H1 (cell line): ENCODE data around the gene ESD. TPM values are rescaled to one million over a fixed set of nuclear protein-coding genes. Genes with fewer than 3 reads are reported as not detected.

Experiments
- CTCF ChIA-PET: fragments of 300-600 bp; sonication (Branson Sonifier 250); formaldehyde crosslinking; loops from one replicate; lab custom pipeline; 2021; ENCODE audit not compliant: partially characterized antibody; lab: Charles Lee
- POLR2A ChIA-PET: fragments of 300-600 bp; sonication (Branson Sonifier 250); formaldehyde crosslinking; loops from one replicate; lab custom pipeline; 2021; ENCODE audit warnings: inconsistent platforms; ENCODE audit not compliant: partially characterized antibody; lab: Charles Lee
- DNase-seq, 2 experiments: peaks; one replicate each; pipeline versions ENCODE4 v3.0.0 to v3.0.0-alpha.2; 2010 to 2022; ENCODE audit warnings: low spot score in 2 of 2, low read depth in 1 of 2, mixed read lengths in 1 of 2
- FAIRE-seq: peaks from 2 replicates; lab custom pipeline; 2011; peaks lifted over from hg19 to GRCh38; lab: Jason Lieb, UNC
- H2AFZ ChIP-seq: 2 replicates; pipeline ENCODE4 v1.8.1; 2012; ENCODE audit warnings: low read length, inconsistent platforms
- H2AK5ac ChIP-seq: 2 replicates; pipeline ENCODE4 v1.6.1; 2013; ENCODE audit warnings: low read depth, low read length
- H2BK120ac ChIP-seq: replicated peaks from 2 replicates; pipeline ENCODE3; 2013; ENCODE audit warnings: low read depth, low read length, inconsistent platforms
- H2BK12ac ChIP-seq: 2 replicates; pipeline ENCODE4 v1.6.1; 2013; ENCODE audit warnings: low read depth, low read length
- H2BK15ac ChIP-seq: 2 replicates; pipeline ENCODE4 v1.6.1; 2013; ENCODE audit warnings: low read length
- H2BK20ac ChIP-seq: 2 replicates; pipeline ENCODE4 v1.6.1; 2013; ENCODE audit warnings: low read length
- H2BK5ac ChIP-seq: 2 replicates; pipeline ENCODE4 v1.6.1; 2013; ENCODE audit warnings: low read depth, low read length
- H3K14ac ChIP-seq: 2 replicates; pipeline ENCODE4 v1.6.1; 2013; ENCODE audit warnings: inconsistent platforms; ENCODE audit not compliant: insufficient read length
- H3K18ac ChIP-seq: 2 replicates; pipeline ENCODE4 v1.6.1; 2013; ENCODE audit warnings: low read length; ENCODE audit errors: extremely low read depth
- H3K23ac ChIP-seq: 2 replicates; pipeline ENCODE4 v1.6.1; 2013; ENCODE audit warnings: inconsistent platforms; ENCODE audit not compliant: insufficient read length
- H3K23me2 ChIP-seq: 2 replicates; pipeline ENCODE4 v1.6.1; 2013; ENCODE audit warnings: low read depth, low read length
- H3K27ac ChIP-seq: 2 replicates; pipeline ENCODE4 v1.6.1; 2011; ENCODE audit warnings: low read depth, low read length, inconsistent platforms
- H3K27me3 ChIP-seq, 4 experiments: replicated peaks in 1 of 4; 1 replicate in 1 of 4; 2 replicates in 3 of 4; pipeline versions ENCODE4 v1.6.1 to v1.8.1; 2011 to 2013; ENCODE audit warnings: low read length in 3 of 4, mild to moderate bottlenecking in 3 of 4, inconsistent platforms in 2 of 4, mixed read lengths in 2 of 4, moderate library complexity in 1 of 4; ENCODE audit not compliant: control insufficient read depth in 3 of 4, insufficient read depth in 3 of 4; ENCODE audit errors: extremely low read depth in 1 of 4
- H3K36me3 ChIP-seq, 4 experiments: 2 replicates each; pipeline versions ENCODE4 v1.6.1 to v1.8.1; 2011 to 2013; ENCODE audit warnings: mild to moderate bottlenecking in 4 of 4, low read length in 3 of 4, moderate library complexity in 2 of 4, control low read depth in 1 of 4, inconsistent platforms in 1 of 4; ENCODE audit not compliant: insufficient read depth in 4 of 4, control insufficient read depth in 2 of 4
- H3K4ac ChIP-seq: replicated peaks from 2 replicates; pipeline ENCODE3; 2013; ENCODE audit warnings: low read length, low read depth, mixed read lengths, inconsistent platforms; ENCODE audit not compliant: insufficient read length
- H3K4me1 ChIP-seq, 4 experiments: replicated peaks in 1 of 4; 1 replicate in 1 of 4; 2 replicates in 3 of 4; pipeline versions ENCODE4 v1.6.1 to v1.8.1; 2011 to 2013; ENCODE audit warnings: low read length in 3 of 4, inconsistent platforms in 2 of 4, mixed read lengths in 1 of 4; ENCODE audit not compliant: insufficient read depth in 4 of 4, control insufficient read depth in 3 of 4
- H3K4me2 ChIP-seq, 2 experiments: 2 replicates each; pipeline versions ENCODE4 v1.6.1 to v1.8.1; 2011 to 2013; ENCODE audit warnings: low read depth in 2 of 2, low read length in 2 of 2, control low read depth in 1 of 2, inconsistent platforms in 1 of 2, mild to moderate bottlenecking in 1 of 2; ENCODE audit not compliant: insufficient read depth in 1 of 2
- H3K4me3 ChIP-seq, 4 experiments: fragments of 200-600, 300-600 bp in 1 of 4; sonication (generic), shearing (Covaris generic), sonication (Bioruptor Twin) in 1 of 4; 2 replicates each; pipeline versions ENCODE4 v1.5.1 to v1.8.1; 2011 to 2016; ENCODE audit warnings: low read length in 4 of 4, low read depth in 3 of 4, control low read depth in 2 of 4, inconsistent platforms in 2 of 4, mild to moderate bottlenecking in 2 of 4, mixed read lengths in 1 of 4, moderate library complexity in 1 of 4; ENCODE audit not compliant: insufficient read depth in 2 of 4; ENCODE audit errors: extremely low read depth in 1 of 4
- H3K56ac ChIP-seq: replicated peaks from 2 replicates; pipeline ENCODE3; 2013; ENCODE audit warnings: low read depth, mild to moderate bottlenecking, mixed read lengths, low read length, inconsistent platforms; ENCODE audit not compliant: insufficient read length
- H3K79me1 ChIP-seq: 2 replicates; pipeline ENCODE4 v1.6.1; 2013; ENCODE audit warnings: low read depth, low read length, control low read depth
- H3K79me2 ChIP-seq, 2 experiments: 2 replicates each; pipeline versions ENCODE4 v1.6.1 to v1.8.1; 2012 to 2013; ENCODE audit warnings: low read length in 2 of 2, mild to moderate bottlenecking in 2 of 2, inconsistent platforms in 1 of 2; ENCODE audit not compliant: insufficient read depth in 2 of 2, control insufficient read depth in 1 of 2
- H3K9ac ChIP-seq, 4 experiments: replicated peaks in 1 of 4; 1 replicate in 1 of 4; 2 replicates in 3 of 4; pipeline versions ENCODE4 v1.6.1 to v1.8.1; 2011 to 2013; ENCODE audit warnings: low read depth in 3 of 4, low read length in 3 of 4, control low read depth in 2 of 4, mild to moderate bottlenecking in 2 of 4, moderate library complexity in 2 of 4, inconsistent platforms in 1 of 4; ENCODE audit errors: extremely low read depth in 1 of 4
- H3K9me3 ChIP-seq, 2 experiments: 2 replicates each; pipeline versions ENCODE4 v1.6.1 to v1.8.1; 2012 to 2013; ENCODE audit warnings: mild to moderate bottlenecking in 2 of 2, moderate library complexity in 2 of 2, control low read depth in 1 of 2, inconsistent platforms in 1 of 2, low read depth in 1 of 2, low read length in 1 of 2, mixed read lengths in 1 of 2; ENCODE audit not compliant: insufficient read depth in 2 of 2
- H4K20me1 ChIP-seq, 2 experiments: replicated peaks in 1 of 2; 2 replicates each; pipeline versions ENCODE3 to v1.8.1; 2011 to 2013; ENCODE audit warnings: inconsistent platforms in 2 of 2, low read length in 2 of 2, mild to moderate bottlenecking in 1 of 2; ENCODE audit not compliant: insufficient read depth in 2 of 2, control insufficient read depth in 1 of 2
- H4K5ac ChIP-seq: 2 replicates; pipeline ENCODE4 v1.6.1; 2013; ENCODE audit warnings: low read length, low read depth, mixed read lengths, inconsistent platforms; ENCODE audit not compliant: insufficient read length
- H4K8ac ChIP-seq: 2 replicates; pipeline ENCODE4 v1.8.0; 2013; ENCODE audit warnings: mild to moderate bottlenecking, moderate library complexity, low read length, inconsistent platforms; ENCODE audit not compliant: insufficient read depth; ENCODE audit errors: extremely low read depth
- H4K91ac ChIP-seq: replicated peaks from 2 replicates; pipeline ENCODE3; 2013; ENCODE audit warnings: low read length, mixed read lengths, inconsistent platforms; ENCODE audit not compliant: insufficient read length
- ASH2L ChIP-seq: fragments of 200-600, 300-600 bp; sonication (generic); IDR thresholded peaks from one replicate; pipeline ENCODE4 v1.7.1; 2017; ENCODE audit warnings: low read length
- CTBP2 ChIP-seq: IDR thresholded peaks from 2 replicates; pipeline ENCODE4 v1.7.0; 2011; ENCODE audit warnings: borderline replicate concordance, mild to moderate bottlenecking, moderate library complexity, mixed read lengths, low read length; ENCODE audit not compliant: insufficient read depth, insufficient read length
- EP300 ChIP-seq, 2 experiments: IDR thresholded peaks; 1 replicate in 1 of 2; 2 replicates in 1 of 2; pipeline ENCODE4 v1.6.1; 2011 to 2012; ENCODE audit warnings: low read depth in 2 of 2, low read length in 2 of 2, mild to moderate bottlenecking in 2 of 2, borderline replicate concordance in 1 of 2, inconsistent platforms in 1 of 2, moderate library complexity in 1 of 2
- GABPA ChIP-seq: IDR thresholded peaks from 2 replicates; pipeline ENCODE4 v1.6.1; 2011; ENCODE audit warnings: mild to moderate bottlenecking, low read length, moderate library complexity, borderline replicate concordance; ENCODE audit not compliant: insufficient read depth
- KDM4A ChIP-seq: IDR thresholded peaks from one replicate; pipeline ENCODE4 v1.7.1; 2012; ENCODE audit warnings: low read depth, mild to moderate bottlenecking, moderate library complexity, low read length, inconsistent platforms; ENCODE audit not compliant: severe bottlenecking
- RXRA ChIP-seq: IDR thresholded peaks from 2 replicates; pipeline ENCODE4 v1.6.1; 2011; ENCODE audit warnings: low read depth, mild to moderate bottlenecking, low read length, moderate library complexity; ENCODE audit not compliant: insufficient read depth
- SIX5 ChIP-seq: IDR thresholded peaks from 2 replicates; pipeline ENCODE4 v1.6.1; 2011; ENCODE audit warnings: mild to moderate bottlenecking, low read depth, low read length
- WGBS, 2 experiments: shearing (Covaris generic) in 1 of 2; methylation state at CpG; one replicate each; pipeline versions ENCODE4 v1.1.6 to v1.1.7; 2013 to 2015; ENCODE audit warnings: low lambda C conversion rate in 2 of 2, mixed read lengths in 2 of 2, inconsistent platforms in 1 of 2, low coverage in 1 of 2, missing lambda C conversion rate in 1 of 2; ENCODE audit not compliant: insufficient replicate concordance in 2 of 2, insufficient coverage in 1 of 2, insufficient read length in 1 of 2; ENCODE audit errors: extremely low coverage in 1 of 2, missing lambda C conversion rate in 1 of 2; 5-methylcytosine and 5-hydroxymethylcytosine counted together
- polyA plus RNA-seq, 7 experiments: library from polyadenylated mRNA; depleted of rRNA in 3 of 7; stranded (reverse) in 5 of 7; unstranded in 2 of 7; fragments of >200 nt in 5 of 7; fragments of 200-250 nt in 2 of 7; gene quantifications; 1 replicate in 5 of 7; 2 replicates in 1 of 7; 4 replicates in 1 of 7; pipeline versions ENCODE4 v1.2.1 to v1.2.3, GENCODE V29; 2011 to 2013; ENCODE audit warnings: missing spikeins in 2 of 7, mixed read lengths in 2 of 7
- total RNA-seq: library from RNA; stranded (reverse); fragmentation: NEBNext Ultra II Directional; extraction: Animal tissue kit (Norgen Biotek cat#: 25700); gene quantifications from 2 replicates; pipeline ENCODE4 v1.2.1, GENCODE V29; 2021
- TF ChIP-seq, protein P1 (sequence below): IDR thresholded peaks from 2 replicates; pipeline ENCODE4 v1.6.1; 2011; ENCODE audit warnings: low read length, improper control_type of control experiment
- TF ChIP-seq, protein P2 (sequence below), 3 experiments: IDR thresholded peaks; 1 replicate in 2 of 3; 2 replicates in 1 of 3; pipeline versions ENCODE4 v1.5.1 to v1.6.1; 2011; ENCODE audit warnings: low read length in 3 of 3, mild to moderate bottlenecking in 3 of 3, inconsistent platforms in 2 of 3, low read depth in 1 of 3, moderate library complexity in 1 of 3; ENCODE audit not compliant: insufficient read depth in 1 of 3; ENCODE audit errors: control extremely low read depth in 1 of 3

ESD gene
- total and polyA plus RNA-seq, 2 of the 8 experiments (the other 6 are each of a cell fraction or from before 2014, with no cell fraction given) = 40.3 to 55.8 TPM

DNA sequence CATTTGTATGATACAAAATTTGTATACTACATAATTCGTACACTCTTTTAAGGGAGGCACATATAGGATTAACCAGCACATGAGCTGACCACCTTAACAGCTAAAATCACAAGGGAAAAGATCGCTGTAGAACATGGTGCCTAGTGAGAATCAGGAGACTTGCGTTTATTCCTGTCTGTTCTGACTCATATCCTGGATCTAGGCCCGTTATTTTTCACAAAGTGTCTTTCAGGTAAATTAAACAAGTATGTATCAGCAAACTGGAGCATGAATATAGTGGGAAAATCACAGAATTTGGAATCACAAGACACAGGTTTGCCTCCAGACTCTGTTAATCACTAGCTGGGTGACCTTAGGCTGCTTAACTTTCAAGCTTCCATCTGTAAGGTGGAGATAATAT lies 47.5 kb upstream of the ESD start:
- FAIRE-seq (no peak), DNase-seq (no peak)
- H3K79me2 ChIP-seq = no peaks in the 10 kb centered on the region
- H3K9ac ChIP-seq = no peak overlapping the region
- ChIA-PET POLR2A (no interaction called here), CTCF (interaction anchor here (0.7 to 2.3 kb wide), 4 partner anchors 13 to 125 kb away, joined by 3 to 13 read pairs (median 4); no protein-coding TSS in a partner anchor)
- no peak overlapping the region for H2AFZ ChIP-seq
- H4K91ac ChIP-seq = no peak overlapping the region
- 83% methylated on average over 4 of the region's 4 CpGs; no CpG with 5 or more reads in 1 of the 2 experiments for WGBS, 2 experiments
- TF ChIP-seq, protein P1, sequence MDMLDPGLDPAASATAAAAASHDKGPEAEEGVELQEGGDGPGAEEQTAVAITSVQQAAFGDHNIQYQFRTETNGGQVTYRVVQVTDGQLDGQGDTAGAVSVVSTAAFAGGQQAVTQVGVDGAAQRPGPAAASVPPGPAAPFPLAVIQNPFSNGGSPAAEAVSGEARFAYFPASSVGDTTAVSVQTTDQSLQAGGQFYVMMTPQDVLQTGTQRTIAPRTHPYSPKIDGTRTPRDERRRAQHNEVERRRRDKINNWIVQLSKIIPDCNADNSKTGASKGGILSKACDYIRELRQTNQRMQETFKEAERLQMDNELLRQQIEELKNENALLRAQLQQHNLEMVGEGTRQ = no peak
- no peak for TF ChIP-seq CTBP2
- no peak for TF ChIP-seq GABPA
- TF ChIP-seq ASH2L = no peak
- TF ChIP-seq SIX5 = no peak
- TF ChIP-seq RXRA = no peak
- TF ChIP-seq, protein P2, sequence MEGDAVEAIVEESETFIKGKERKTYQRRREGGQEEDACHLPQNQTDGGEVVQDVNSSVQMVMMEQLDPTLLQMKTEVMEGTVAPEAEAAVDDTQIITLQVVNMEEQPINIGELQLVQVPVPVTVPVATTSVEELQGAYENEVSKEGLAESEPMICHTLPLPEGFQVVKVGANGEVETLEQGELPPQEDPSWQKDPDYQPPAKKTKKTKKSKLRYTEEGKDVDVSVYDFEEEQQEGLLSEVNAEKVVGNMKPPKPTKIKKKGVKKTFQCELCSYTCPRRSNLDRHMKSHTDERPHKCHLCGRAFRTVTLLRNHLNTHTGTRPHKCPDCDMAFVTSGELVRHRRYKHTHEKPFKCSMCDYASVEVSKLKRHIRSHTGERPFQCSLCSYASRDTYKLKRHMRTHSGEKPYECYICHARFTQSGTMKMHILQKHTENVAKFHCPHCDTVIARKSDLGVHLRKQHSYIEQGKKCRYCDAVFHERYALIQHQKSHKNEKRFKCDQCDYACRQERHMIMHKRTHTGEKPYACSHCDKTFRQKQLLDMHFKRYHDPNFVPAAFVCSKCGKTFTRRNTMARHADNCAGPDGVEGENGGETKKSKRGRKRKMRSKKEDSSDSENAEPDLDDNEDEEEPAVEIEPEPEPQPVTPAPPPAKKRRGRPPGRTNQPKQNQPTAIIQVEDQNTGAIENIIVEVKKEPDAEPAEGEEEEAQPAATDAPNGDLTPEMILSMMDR (IDR thresholded peaks at IDR 0.05; ENCODE audit: control extremely low read depth in 1 of 3, insufficient read depth in 1 of 3, low read depth in 1 of 3, low read length in 3 of 3) = no peak
- TF ChIP-seq KDM4A = no peak
- TF ChIP-seq EP300 (IDR thresholded peaks at IDR 0.05; ENCODE audit: borderline replicate concordance in 1 of 2, low read depth in 2 of 2, low read length in 2 of 2) = no peak
- no peak overlapping the region for H3K14ac ChIP-seq
- H3K4me2 ChIP-seq = no peak overlapping the region
- H4K20me1 ChIP-seq = no peaks in the 10 kb centered on the region
- H2BK15ac ChIP-seq = no peak overlapping the region
- no peak overlapping the region for H3K18ac ChIP-seq
- H3K4ac ChIP-seq = no peak overlapping the region
- H2BK20ac ChIP-seq = no peak overlapping the region
- no peaks in the 10 kb centered on the region for H3K23me2 ChIP-seq
- H3K4me1 ChIP-seq = no peaks in the 10 kb centered on the region
- no peak overlapping the region for H4K8ac ChIP-seq
- H3K36me3 ChIP-seq = no peaks in the 10 kb centered on the region
- no peak overlapping the region for H2BK120ac ChIP-seq
- no peak overlapping the region for H4K5ac ChIP-seq
- H3K56ac ChIP-seq = no peak overlapping the region
- no peak overlapping the region for H2BK12ac ChIP-seq
- H3K27me3 ChIP-seq = no peaks in the 10 kb centered on the region
- H3K79me1 ChIP-seq = no peaks in the 10 kb centered on the region
- H3K4me3 ChIP-seq = no peak overlapping the region
- H2BK5ac ChIP-seq = no peak overlapping the region
- H3K27ac ChIP-seq = no peak overlapping the region
- H2AK5ac ChIP-seq = no peak overlapping the region
- no peak overlapping the region for H3K23ac ChIP-seq
- no peaks in the 10 kb centered on the region for H3K9me3 ChIP-seq
